H9 (cell line): ENCODE measurements around the gene SH3RF2. TPM values are rescaled to one million over a fixed set of nuclear protein-coding genes. Genes with fewer than 3 reads are reported as not detected.

Source experiments
- DNase-seq: peaks from one replicate; pipeline ENCODE4 v3.0.0-alpha.2; 2017
- H2AFZ ChIP-seq: one replicate; pipeline ENCODE4 v1.6.1; 2013; ENCODE audit warnings: mild to moderate bottlenecking, low read length, control low read depth, moderate library complexity
- H2AK5ac ChIP-seq: 2 replicates; pipeline ENCODE4 v1.6.1; 2013; ENCODE audit warnings: low read length, control low read depth, mixed read lengths; ENCODE audit not compliant: insufficient read length
- H2BK120ac ChIP-seq: one replicate; pipeline ENCODE4 v1.6.1; 2013; ENCODE audit warnings: low read depth, mild to moderate bottlenecking, low read length, control low read depth, inconsistent platforms; ENCODE audit not compliant: poor library complexity, severe bottlenecking
- H2BK12ac ChIP-seq: 2 replicates; pipeline ENCODE4 v1.6.1; 2013; ENCODE audit warnings: low read length, control low read depth, mixed read lengths, low read depth; ENCODE audit not compliant: insufficient read length
- H2BK15ac ChIP-seq: 2 replicates; pipeline ENCODE4 v1.6.1; 2013; ENCODE audit warnings: low read depth, low read length, control low read depth
- H2BK20ac ChIP-seq: one replicate; pipeline ENCODE4 v1.6.1; 2013; ENCODE audit warnings: low read depth, mild to moderate bottlenecking, low read length, control low read depth, inconsistent platforms; ENCODE audit not compliant: poor library complexity, severe bottlenecking
- H2BK5ac ChIP-seq: 2 replicates; pipeline ENCODE4 v1.6.1; 2013; ENCODE audit warnings: low read length, control low read depth, mixed read lengths; ENCODE audit not compliant: insufficient read length
- H3K14ac ChIP-seq: 2 replicates; pipeline ENCODE4 v1.6.1; 2013; ENCODE audit warnings: low read length, control low read depth; ENCODE audit not compliant: insufficient read depth
- H3K18ac ChIP-seq: 2 replicates; pipeline ENCODE4 v1.6.1; 2013; ENCODE audit warnings: low read depth, mild to moderate bottlenecking, mixed read lengths, low read length, control low read depth; ENCODE audit not compliant: insufficient read length
- H3K23ac ChIP-seq: 2 replicates; pipeline ENCODE4 v1.6.1; 2013; ENCODE audit warnings: low read length, control low read depth, mixed read lengths, low read depth; ENCODE audit not compliant: insufficient read length
- H3K23me2 ChIP-seq: 2 replicates; pipeline ENCODE4 v1.6.1; 2013; ENCODE audit warnings: low read depth, mild to moderate bottlenecking, mixed read lengths, low read length, control low read depth; ENCODE audit not compliant: insufficient read length, poor library complexity, severe bottlenecking
- H3K27ac ChIP-seq: 2 replicates; pipeline ENCODE4 v1.5.1; 2013; ENCODE audit warnings: low read length, control low read depth, mixed read lengths, low read depth; ENCODE audit not compliant: insufficient read length
- H3K27me3 ChIP-seq: 2 replicates; pipeline ENCODE4 v1.6.1; 2013; ENCODE audit warnings: low read length, control low read depth, inconsistent platforms; ENCODE audit not compliant: insufficient read depth
- H3K4ac ChIP-seq: 2 replicates; pipeline ENCODE4 v1.6.1; 2013; ENCODE audit warnings: low read depth, mild to moderate bottlenecking, control low read depth, inconsistent platforms, low read length, moderate library complexity
- H3K4me1 ChIP-seq: 2 replicates; pipeline ENCODE4 v1.6.1; 2013; ENCODE audit warnings: low read length, control low read depth, inconsistent platforms; ENCODE audit not compliant: insufficient read depth
- H3K4me2 ChIP-seq: 2 replicates; pipeline ENCODE4 v1.6.1; 2013; ENCODE audit warnings: low read length, control low read depth, mixed read lengths; ENCODE audit not compliant: insufficient read length, insufficient read depth
- H3K56ac ChIP-seq: 2 replicates; pipeline ENCODE4 v1.6.1; 2013; ENCODE audit warnings: low read depth, mild to moderate bottlenecking, mixed read lengths, low read length, control low read depth; ENCODE audit not compliant: insufficient read length
- H3K79me1 ChIP-seq: 2 replicates; pipeline ENCODE4 v1.6.1; 2013; ENCODE audit warnings: low read depth, mild to moderate bottlenecking, moderate library complexity, low read length, control low read depth, inconsistent platforms; ENCODE audit not compliant: insufficient read depth, poor library complexity, severe bottlenecking
- H3K79me2 ChIP-seq: 2 replicates; pipeline ENCODE4 v1.6.1; 2013; ENCODE audit warnings: low read length, control low read depth, inconsistent platforms; ENCODE audit not compliant: insufficient read depth
- H3K9ac ChIP-seq: 2 replicates; pipeline ENCODE4 v1.6.1; 2013; ENCODE audit warnings: low read length, control low read depth, mixed read lengths; ENCODE audit not compliant: insufficient read length; ENCODE audit errors: extremely low read depth
- H3K9me3 ChIP-seq: one replicate; pipeline ENCODE4 v1.6.1; 2013; ENCODE audit warnings: low read depth, low read length, inconsistent platforms; ENCODE audit not compliant: control insufficient read depth
- H3T11ph ChIP-seq: one replicate; pipeline ENCODE4 v1.6.1; 2013; ENCODE audit warnings: mild to moderate bottlenecking, low read length, control low read depth, inconsistent platforms
- H4K20me1 ChIP-seq: one replicate; pipeline ENCODE4 v1.6.1; 2013; ENCODE audit not compliant: control insufficient read depth, insufficient read length, insufficient read depth
- H4K5ac ChIP-seq: 2 replicates; pipeline ENCODE4 v1.6.1; 2013; ENCODE audit warnings: low read depth, mild to moderate bottlenecking, mixed read lengths, low read length, control low read depth; ENCODE audit not compliant: insufficient read length
- H4K8ac ChIP-seq: replicated peaks from 2 replicates; pipeline ENCODE4 v1.6.1; 2013; ENCODE audit warnings: low read length, control low read depth, mixed read lengths, low read depth; ENCODE audit not compliant: insufficient read length
- H4K91ac ChIP-seq: 2 replicates; pipeline ENCODE4 v1.6.1; 2013; ENCODE audit warnings: low read depth, mild to moderate bottlenecking, moderate library complexity, mixed read lengths, low read length, control low read depth; ENCODE audit not compliant: insufficient read length
- H3K27ac Mint-ChIP-seq, 3 experiments: 2 replicates in 2 of 3; 3 replicates in 1 of 3; pipeline ENCODE4 v1.8.0; 2020 to 2021; ENCODE audit warnings: mixed read lengths in 3 of 3, mild to moderate bottlenecking in 1 of 3, moderate library complexity in 1 of 3
- H3K27me3 Mint-ChIP-seq: 2 replicates; pipeline ENCODE4 v1.8.0; 2021; ENCODE audit warnings: low read depth, mild to moderate bottlenecking, moderate library complexity, mixed read lengths
- H3K36me3 Mint-ChIP-seq, 3 experiments: 2 replicates in 2 of 3; 3 replicates in 1 of 3; pipeline ENCODE4 v1.8.0; 2020 to 2021; ENCODE audit warnings: low read depth in 3 of 3, mixed read lengths in 3 of 3; ENCODE audit not compliant: insufficient read depth in 1 of 3
- H3K4me1 Mint-ChIP-seq, 2 experiments: 2 replicates each; pipeline ENCODE4 v1.8.0; 2020; ENCODE audit warnings: mixed read lengths in 2 of 2
- H3K4me3 Mint-ChIP-seq, 2 experiments: 2 replicates in 1 of 2; 3 replicates in 1 of 2; pipeline ENCODE4 v1.8.0; 2020 to 2021; ENCODE audit warnings: mild to moderate bottlenecking in 2 of 2, mixed read lengths in 2 of 2, moderate library complexity in 1 of 2
- H3K9me3 Mint-ChIP-seq, 2 experiments: 2 replicates in 1 of 2; 3 replicates in 1 of 2; pipeline ENCODE4 v1.8.0; 2020; ENCODE audit warnings: mild to moderate bottlenecking in 2 of 2, mixed read lengths in 2 of 2, moderate library complexity in 1 of 2
- WGBS: extraction: QIAGEN DNeasy Blood & Tissue Kit; methylation state at CpG from one replicate; pipeline ENCODE4 v1.1.7; 2013; ENCODE audit warnings: missing lambda C conversion rate, low lambda C conversion rate, mixed read lengths; ENCODE audit not compliant: insufficient read length; ENCODE audit errors: extremely low coverage; 5-methylcytosine and 5-hydroxymethylcytosine counted together
- total RNA-seq: library from RNA; stranded (reverse); gene quantifications from 2 replicates; pipeline ENCODE4 v1.2.1, GENCODE V29; 2021
- TF ChIP-seq, protein P1 (sequence below): fragments of 200-600 bp; sonication (generic); conservative IDR thresholded peaks from 3 replicates; pipeline ENCODE4 v1.8.0; 2021; ENCODE audit warnings: antibody characterized with exemption, mild to moderate bottlenecking

The SH3RF2 gene
- total RNA-seq, 1 experiment from 2014 or later: 0.66 TPM

DNA sequence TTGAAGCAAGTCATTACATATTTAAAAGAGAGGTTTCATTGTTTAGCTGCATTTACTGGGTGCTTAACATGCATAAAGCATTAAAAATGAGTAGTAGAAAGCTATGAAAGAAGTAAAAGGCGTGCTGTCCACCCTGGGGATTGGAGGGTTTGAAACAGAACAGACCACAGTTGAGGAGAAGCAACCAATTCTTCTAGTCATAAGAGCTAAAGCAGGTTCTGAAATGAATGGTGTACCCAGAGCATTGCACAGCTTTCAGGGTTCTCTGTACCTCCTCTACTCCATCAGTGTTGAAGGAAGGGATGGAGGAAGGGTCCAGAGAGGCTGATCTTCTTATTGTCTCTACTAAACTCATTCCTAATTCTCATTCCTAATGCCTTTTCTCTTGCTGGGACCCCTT, 68.9 kb downstream of the SH3RF2 start:
- H3K9me3 ChIP-seq: no peaks in the 10 kb centered on the region
- H3K27ac Mint-ChIP-seq: no peak overlapping the region
- H4K20me1 ChIP-seq: no peaks in the 10 kb centered on the region
- H3K56ac ChIP-seq: no peak overlapping the region
- H3K4me3 Mint-ChIP-seq: no peak overlapping the region
- H2BK120ac ChIP-seq: no peak overlapping the region
- H3K79me1 ChIP-seq: no peaks in the 10 kb centered on the region
- H3K18ac ChIP-seq: no peak overlapping the region
- TF ChIP-seq, protein P1, sequence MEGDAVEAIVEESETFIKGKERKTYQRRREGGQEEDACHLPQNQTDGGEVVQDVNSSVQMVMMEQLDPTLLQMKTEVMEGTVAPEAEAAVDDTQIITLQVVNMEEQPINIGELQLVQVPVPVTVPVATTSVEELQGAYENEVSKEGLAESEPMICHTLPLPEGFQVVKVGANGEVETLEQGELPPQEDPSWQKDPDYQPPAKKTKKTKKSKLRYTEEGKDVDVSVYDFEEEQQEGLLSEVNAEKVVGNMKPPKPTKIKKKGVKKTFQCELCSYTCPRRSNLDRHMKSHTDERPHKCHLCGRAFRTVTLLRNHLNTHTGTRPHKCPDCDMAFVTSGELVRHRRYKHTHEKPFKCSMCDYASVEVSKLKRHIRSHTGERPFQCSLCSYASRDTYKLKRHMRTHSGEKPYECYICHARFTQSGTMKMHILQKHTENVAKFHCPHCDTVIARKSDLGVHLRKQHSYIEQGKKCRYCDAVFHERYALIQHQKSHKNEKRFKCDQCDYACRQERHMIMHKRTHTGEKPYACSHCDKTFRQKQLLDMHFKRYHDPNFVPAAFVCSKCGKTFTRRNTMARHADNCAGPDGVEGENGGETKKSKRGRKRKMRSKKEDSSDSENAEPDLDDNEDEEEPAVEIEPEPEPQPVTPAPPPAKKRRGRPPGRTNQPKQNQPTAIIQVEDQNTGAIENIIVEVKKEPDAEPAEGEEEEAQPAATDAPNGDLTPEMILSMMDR: no peak
- no peak overlapping the region for H4K8ac ChIP-seq
- no peaks in the 10 kb centered on the region for H3K27me3 ChIP-seq
- no peak overlapping the region for H3K23ac ChIP-seq
- H3K9me3 Mint-ChIP-seq: peaks cover 0 to under 1% of the 10 kb centered on the region in 2 experiments; a peak in 1 of 5 replicates
- no peak overlapping the region for H2BK12ac ChIP-seq
- no peak overlapping the region for H2BK5ac ChIP-seq
- no peaks in the 10 kb centered on the region for H3K79me2 ChIP-seq
- WGBS: no CpG with 5 or more reads among the region's 1 CpG
- H3K27ac ChIP-seq: no peak overlapping the region
- no peak overlapping the region for H3K9ac ChIP-seq
- DNase-seq: no peak
- H3T11ph ChIP-seq: no peak overlapping the region
- no peak overlapping the region for H2BK20ac ChIP-seq
- no peaks in the 10 kb centered on the region for H3K23me2 ChIP-seq
- H3K4me1 Mint-ChIP-seq: peaks cover 0 to 4% of the 10 kb centered on the region in 2 experiments; a peak in 2 of 4 replicates
- H3K4me2 ChIP-seq: no peak overlapping the region
- H2AFZ ChIP-seq: no peak overlapping the region
- no peak overlapping the region for H3K4ac ChIP-seq
- H3K27me3 Mint-ChIP-seq: no peaks in the 10 kb centered on the region
- H3K4me1 ChIP-seq: no peaks in the 10 kb centered on the region
- no peak overlapping the region for H2AK5ac ChIP-seq
- H3K36me3 Mint-ChIP-seq: no peaks in the 10 kb centered on the region
- H2BK15ac ChIP-seq: no peak overlapping the region
- no peak overlapping the region for H4K91ac ChIP-seq
- H4K5ac ChIP-seq: no peak overlapping the region
- H3K14ac ChIP-seq: no peak overlapping the region
